Measurements from ENCODE around the gene CARD8.
"Not testable (repeated sequence)": the region's sequence is repeated elsewhere in the genome, so short reads cannot be mapped to it uniquely, and the experiment has no call there.

The CARD8 gene

GRCh38 chr19:48260359-48260714 lies 4.6 kb upstream of the CARD8 start:
- not testable (repeated sequence) for DNase-seq (ENCODE audit: low spot score)

- DNase-seq (ENCODE audit: low spot score), result not testable (repeated sequence)
These were observed 3.3 kb upstream of the CARD8 start for GRCh38 chr19:48258992-48259391.

GRCh38 chr19:48258350-48258749 lies 2.6 kb upstream of the CARD8 start:
- DNase-seq (ENCODE audit: low spot score), result no peak

DNA sequence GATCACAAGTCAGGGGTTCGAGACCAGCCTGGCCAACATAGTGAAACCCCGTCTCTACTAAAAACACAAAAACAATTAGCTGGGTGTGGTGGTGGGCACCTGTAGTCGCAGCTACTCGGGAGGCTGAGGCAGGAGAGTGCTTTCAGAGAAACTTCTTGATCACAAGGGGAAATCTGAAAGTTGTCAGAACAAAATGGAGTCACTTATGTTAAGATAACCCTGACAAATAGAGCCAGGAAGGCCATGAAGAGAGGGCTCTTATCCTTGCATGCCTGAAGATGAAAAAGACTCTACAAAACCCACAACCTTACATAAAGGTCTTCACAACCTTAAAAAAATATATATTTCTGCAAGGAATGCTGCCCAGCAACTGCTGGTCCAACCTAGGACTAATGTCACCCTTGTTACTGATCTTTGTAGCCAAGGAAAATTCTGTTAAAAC lies 1.2 kb downstream of the CARD8 start:
- no peak for DNase-seq (ENCODE audit: low spot score)

DNA sequence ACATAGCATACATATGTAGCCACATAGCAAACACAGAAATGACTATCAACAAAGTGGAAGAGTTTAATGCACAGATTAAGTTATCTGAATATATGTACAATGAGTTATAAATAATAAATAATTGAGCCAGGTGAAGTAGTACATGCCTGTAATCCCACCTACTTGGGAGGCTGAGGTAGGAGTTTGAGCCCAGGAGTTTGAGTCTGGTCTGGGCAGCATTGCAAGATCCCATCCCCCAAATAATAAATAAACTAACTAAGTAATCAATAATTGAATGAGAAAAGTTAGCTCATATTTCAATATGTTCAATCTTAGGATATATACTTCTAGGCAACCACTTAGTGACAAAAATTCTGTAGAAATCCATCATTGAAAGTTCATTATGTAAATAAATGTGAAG lies 1.7 kb downstream of the CARD8 start:
- DNase-seq (ENCODE audit: low spot score), result no peak

DNA sequence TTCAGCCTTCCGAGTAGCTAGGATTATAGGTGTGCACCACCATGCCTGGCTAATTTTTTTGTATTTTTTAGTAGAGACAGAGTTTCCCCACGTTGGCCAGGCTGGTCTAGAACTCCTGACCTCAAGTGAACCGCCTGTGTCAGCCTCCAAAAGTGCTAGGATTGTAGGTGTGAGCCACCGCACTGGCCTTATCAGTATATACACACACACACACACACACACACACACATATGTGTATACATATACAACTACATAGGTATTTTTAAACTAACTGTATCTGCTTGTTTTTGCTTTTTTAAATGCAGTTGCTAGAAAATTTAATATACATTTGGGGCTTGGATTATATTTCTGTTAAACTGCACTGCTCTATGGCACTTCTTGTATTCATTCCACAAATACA lies 3.1 kb downstream of the CARD8 start:
- DNase-seq (ENCODE audit: low spot score), result no peak

DNA sequence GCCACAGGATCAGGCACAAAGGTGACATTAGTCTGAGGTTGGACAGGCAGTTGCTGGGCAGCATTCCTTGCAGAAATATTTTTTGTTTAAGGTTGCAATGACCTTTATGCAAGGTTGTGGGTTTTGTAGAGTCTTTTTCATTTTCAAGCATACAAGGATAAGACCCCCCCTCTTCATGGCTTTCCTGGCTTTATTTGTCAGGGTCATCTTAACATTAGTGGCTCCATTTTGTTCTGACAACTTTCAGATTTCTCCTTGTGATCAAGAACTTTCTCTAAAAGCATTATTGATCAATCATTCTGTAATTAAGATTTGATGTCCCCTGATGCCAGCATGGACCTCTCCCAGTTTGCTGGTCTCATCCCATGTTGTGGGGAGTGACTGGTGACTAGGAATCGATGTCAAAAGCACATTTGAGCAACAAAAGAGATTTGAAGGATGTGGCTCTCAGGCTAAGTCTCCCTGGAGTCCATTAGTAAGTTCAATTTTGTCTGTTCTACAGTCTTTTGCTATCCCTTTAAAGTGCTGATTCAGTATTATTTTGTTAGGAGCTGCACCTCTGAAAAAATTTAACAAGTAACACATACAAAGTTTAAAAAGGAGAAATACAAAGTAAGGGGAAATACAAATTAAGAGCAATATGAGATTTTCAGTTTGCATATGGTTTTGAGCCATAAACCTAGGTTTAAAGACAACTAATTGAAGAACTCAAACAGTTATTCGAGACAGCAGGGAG lies 5.3 kb downstream of the CARD8 start:
- DNase-seq (ENCODE audit: low spot score), result no peak

- no peak for DNase-seq (ENCODE audit: low spot score)
These were observed 6.2 kb downstream of the CARD8 start for GRCh38 chr19:48249502-48250014.

DNA sequence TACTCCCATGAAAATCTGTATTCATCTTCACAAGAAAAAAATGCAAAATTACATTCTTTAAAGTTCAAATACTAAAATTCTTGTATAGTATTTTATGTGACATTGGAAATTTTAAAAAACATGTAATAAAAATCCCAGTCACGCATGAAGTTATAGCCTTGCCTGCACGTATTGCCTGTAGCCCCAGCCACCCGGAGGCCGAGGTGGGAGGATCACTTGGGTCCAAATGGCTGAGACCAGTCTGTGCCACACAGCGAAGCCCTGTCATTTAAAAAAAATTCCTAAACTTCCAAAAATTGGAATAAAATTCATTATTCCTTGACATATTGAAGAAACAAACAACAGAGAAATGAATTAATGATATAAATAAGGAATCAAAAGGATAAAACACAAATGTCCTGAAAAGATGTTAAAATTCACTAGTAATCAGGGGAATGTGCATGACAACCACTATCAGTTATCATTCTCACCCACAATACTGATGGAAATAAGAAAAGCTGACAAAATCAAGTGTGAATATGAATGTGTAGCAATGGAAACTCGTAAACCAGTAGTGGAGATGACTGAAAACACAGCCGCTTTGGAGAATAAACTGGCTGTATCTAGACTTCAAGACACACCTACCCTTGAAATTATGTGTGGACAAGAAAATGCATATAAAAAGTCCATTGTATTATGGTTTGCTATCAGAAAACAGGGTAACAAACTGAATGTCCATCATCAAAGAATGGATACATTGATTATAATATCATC lies 7.5 kb downstream of the CARD8 start:
- DNase-seq (ENCODE audit: low spot score), result no peak

DNA sequence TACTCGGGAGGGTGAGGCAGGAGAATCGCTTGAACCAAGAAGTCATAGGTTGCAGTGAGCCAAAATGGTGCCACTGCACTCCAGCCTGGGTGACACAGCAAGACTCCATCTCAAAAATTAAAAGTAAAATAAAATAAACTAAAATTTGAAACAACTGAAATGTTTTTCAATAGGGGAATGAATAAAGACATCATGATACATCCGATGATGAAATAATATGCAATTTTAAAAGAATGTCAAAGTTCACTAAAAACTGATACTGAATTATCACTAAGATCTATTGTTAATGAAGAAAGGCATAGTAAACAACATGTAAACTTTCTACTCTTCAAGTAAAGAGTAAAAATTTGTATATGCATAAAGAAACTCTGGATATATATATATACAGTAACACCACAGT lies 8.5 kb downstream of the CARD8 start:
- DNase-seq (ENCODE audit: low spot score), result no peak

DNA sequence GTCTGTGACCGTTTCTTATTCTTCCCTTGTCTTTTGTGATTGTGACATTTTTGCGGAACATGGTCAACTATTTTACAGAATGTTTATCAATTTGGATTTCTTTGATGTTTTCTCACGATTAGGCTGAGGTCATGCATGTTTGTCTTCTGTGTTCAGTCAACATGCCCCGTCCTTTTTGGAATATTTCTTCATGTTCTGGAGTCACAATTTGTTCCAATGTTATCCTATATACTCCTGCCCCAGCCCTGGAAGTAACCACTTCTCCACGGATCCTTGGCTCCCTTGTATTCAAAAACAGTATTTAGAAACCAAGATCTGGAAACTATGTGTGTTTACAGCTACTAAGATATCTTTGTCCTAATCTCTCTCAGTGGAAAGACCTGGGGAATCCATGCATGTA lies 9.6 kb downstream of the CARD8 start:
- DNase-seq (ENCODE audit: low spot score), result no peak

GRCh38 chr19:48244281-48244680 lies 11.4 kb downstream of the CARD8 start:
- DNase-seq (ENCODE audit: low spot score), result no peak

GRCh38 chr19:48241771-48242170 lies 13.9 kb downstream of the CARD8 start:
- DNase-seq (ENCODE audit: low spot score), result not testable (repeated sequence)

- no peak for DNase-seq (ENCODE audit: low spot score)
These were observed 16.1 kb downstream of the CARD8 start for GRCh38 chr19:48239582-48240141.

DNA sequence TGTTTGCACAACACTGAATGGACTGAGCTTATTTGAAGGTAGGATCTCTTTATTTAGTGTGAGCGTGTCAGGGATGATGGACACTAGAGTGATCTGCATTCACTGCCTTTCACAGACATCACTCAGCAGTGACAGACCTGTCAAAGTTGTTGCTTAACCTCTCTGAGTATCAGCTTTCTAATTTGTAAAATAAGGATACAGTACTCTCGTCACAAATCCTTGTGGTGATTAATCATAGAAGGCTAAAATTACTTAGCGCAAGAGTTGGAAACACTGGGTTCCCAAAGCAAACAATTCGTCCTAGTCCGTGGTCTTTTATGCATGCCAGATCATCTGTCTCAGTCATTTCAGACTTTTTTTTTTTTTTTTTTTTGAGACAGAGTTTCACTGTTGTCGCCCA lies 16.6 kb downstream of the CARD8 start:
- DNase-seq (ENCODE audit: low spot score), result no peak

DNA sequence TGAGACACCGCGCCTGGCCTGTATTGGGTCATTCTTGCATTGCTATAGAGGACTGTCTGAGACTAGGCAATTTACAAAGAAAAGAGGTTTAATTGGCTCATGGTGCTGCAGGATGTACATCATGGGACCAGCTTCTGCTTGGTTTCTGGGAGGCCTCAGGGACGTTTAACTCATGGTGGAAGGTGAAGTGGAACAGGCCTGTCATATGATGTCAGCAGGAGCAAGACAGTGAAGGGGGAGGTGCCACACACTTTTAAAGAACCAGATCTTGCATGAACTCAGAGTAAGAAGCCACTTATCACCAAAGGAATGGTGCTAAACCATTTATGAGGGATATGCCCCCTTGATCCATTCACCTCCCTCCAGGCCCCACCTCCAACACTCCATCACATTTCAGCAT lies 18.7 kb downstream of the CARD8 start:
- DNase-seq (ENCODE audit: low spot score), result no peak

DNA sequence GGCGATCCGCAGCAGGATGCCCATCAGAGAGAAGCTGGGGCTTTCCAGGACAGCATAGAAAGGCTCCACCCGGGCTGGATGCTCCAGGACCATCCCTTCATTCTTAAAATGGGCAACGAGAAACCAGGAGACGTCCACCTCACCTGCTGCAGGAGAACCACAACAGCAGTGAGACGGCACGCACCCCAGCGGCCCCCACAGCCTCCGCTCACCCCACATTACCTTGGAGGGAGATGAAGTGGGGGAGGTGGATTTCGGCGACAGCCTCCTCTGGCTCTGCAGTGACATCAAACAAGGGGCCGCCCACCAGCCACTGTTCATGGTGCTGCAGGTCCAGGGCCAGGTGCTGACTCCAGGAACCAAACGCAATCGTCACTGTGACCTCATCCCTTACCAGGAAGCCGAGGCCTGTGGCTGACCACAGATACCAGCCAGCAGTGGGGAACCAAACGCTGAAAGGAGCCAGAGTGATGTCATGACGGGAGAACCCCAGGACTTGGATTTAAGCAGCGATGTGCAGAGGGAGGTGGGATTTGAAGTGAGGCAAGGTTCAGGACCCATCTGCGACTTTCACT lies 25.1 kb downstream of the CARD8 start:
- DNase-seq (ENCODE audit: low spot score), result no peak

GRCh38 chr19:48221628-48222027 lies 34.1 kb downstream of the CARD8 start:
- DNase-seq (ENCODE audit: low spot score), result no peak

- not testable (repeated sequence) for DNase-seq (ENCODE audit: low spot score)
These were observed 34.9 kb downstream of the CARD8 start for GRCh38 chr19:48220784-48221183.

- DNase-seq (ENCODE audit: low spot score), result no peak
These were observed 36.7 kb downstream of the CARD8 start for GRCh38 chr19:48218997-48219396.

DNA sequence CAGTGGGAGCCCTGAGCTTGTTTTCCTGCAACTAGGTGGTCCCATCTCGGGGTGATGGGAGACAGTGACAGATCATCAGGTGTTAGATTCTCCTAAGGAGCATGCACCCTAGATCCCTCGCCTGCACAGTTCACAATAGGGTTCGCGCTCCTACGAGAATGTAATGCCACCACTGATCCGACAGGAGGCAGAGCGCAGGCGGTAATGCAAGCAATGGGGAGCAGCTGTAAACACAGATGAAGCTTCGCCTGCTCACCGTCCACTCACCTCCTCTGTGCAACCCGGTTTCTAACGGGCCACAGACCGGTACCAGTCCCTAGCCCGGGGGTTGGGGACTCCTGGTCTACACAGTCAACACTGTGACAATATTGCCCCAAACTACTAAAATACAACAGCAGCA lies 38.8 kb downstream of the CARD8 start:
- no peak for DNase-seq (ENCODE audit: low spot score)

- no peak for DNase-seq (ENCODE audit: low spot score)
These were observed 41.8 kb downstream of the CARD8 start for GRCh38 chr19:48213959-48214358.
